Measurements from ENCODE around the gene CST7. TPM values are rescaled to one million over a fixed set of nuclear protein-coding genes. Genes with fewer than 3 reads are reported as not detected.
"Not testable (repeated sequence)": the region's sequence is repeated elsewhere in the genome, so short reads cannot be mapped to it uniquely, and the experiment has no call there.

Gene CST7
- polyA plus RNA-seq, 4 donors = 0.39 to 0.65 (median 0.49) TPM

- DNase-seq (ENCODE audit: low read depth in 4 of 4, low spot score in 2 of 4) = not testable (repeated sequence)
Observed at GRCh38 chr20:24929259-24929658, 19.8 kb upstream of the CST7 start.

GRCh38 chr20:24929867-24930723, 19.0 kb upstream of the CST7 start:
- peak in 2 of 4 donors; percentile 36 to 55 for DNase-seq (ENCODE audit: low read depth in 4 of 4, low spot score in 2 of 4)

GRCh38 chr20:24930724-24931688, 18.1 kb upstream of the CST7 start:
- DNase-seq (ENCODE audit: low read depth in 4 of 4, low spot score in 2 of 4) = not testable (repeated sequence)

- DNase-seq (ENCODE audit: low read depth in 4 of 4, low spot score in 2 of 4) = not testable (repeated sequence)
Observed at GRCh38 chr20:24931893-24932292, 17.2 kb upstream of the CST7 start.

GRCh38 chr20:24933266-24933908, 15.7 kb upstream of the CST7 start:
- DNase-seq (ENCODE audit: low read depth in 4 of 4, low spot score in 2 of 4) = no peak

- DNase-seq (ENCODE audit: low read depth in 4 of 4, low spot score in 2 of 4) = no peak
Observed at GRCh38 chr20:24934101-24934661, 14.9 kb upstream of the CST7 start.

- no peak for DNase-seq (ENCODE audit: low read depth in 4 of 4, low spot score in 2 of 4)
Observed at GRCh38 chr20:24934716-24935115, 14.4 kb upstream of the CST7 start.

GRCh38 chr20:24935140-24935539, 13.9 kb upstream of the CST7 start:
- DNase-seq (ENCODE audit: low read depth in 4 of 4, low spot score in 2 of 4) = no peak

GRCh38 chr20:24935766-24936525, 13.1 kb upstream of the CST7 start:
- no peak for DNase-seq (ENCODE audit: low read depth in 4 of 4, low spot score in 2 of 4)

GRCh38 chr20:24936526-24937407, 12.3 kb upstream of the CST7 start:
- DNase-seq (ENCODE audit: low read depth in 4 of 4, low spot score in 2 of 4) = no peak

GRCh38 chr20:24937579-24937978, 11.5 kb upstream of the CST7 start:
- DNase-seq (ENCODE audit: low read depth in 4 of 4, low spot score in 2 of 4) = no peak

- no peak for DNase-seq (ENCODE audit: low read depth in 4 of 4, low spot score in 2 of 4)
Observed at GRCh38 chr20:24938498-24938897, 10.6 kb upstream of the CST7 start.

GRCh38 chr20:24939036-24939435, 10.0 kb upstream of the CST7 start:
- DNase-seq (ENCODE audit: low read depth in 4 of 4, low spot score in 2 of 4) = no peak

GRCh38 chr20:24942679-24943078, 6.4 kb upstream of the CST7 start:
- no peak for DNase-seq (ENCODE audit: low read depth in 4 of 4, low spot score in 2 of 4)

- DNase-seq (ENCODE audit: low read depth in 4 of 4, low spot score in 2 of 4) = no peak
Observed at GRCh38 chr20:24943196-24943595, 5.9 kb upstream of the CST7 start.

GRCh38 chr20:24943731-24944130, 5.3 kb upstream of the CST7 start:
- DNase-seq (ENCODE audit: low read depth in 4 of 4, low spot score in 2 of 4) = no peak

- DNase-seq (ENCODE audit: low read depth in 4 of 4, low spot score in 2 of 4) = not testable (repeated sequence)
Observed at GRCh38 chr20:24946376-24946775, 2.7 kb upstream of the CST7 start.

- not testable (repeated sequence) for DNase-seq (ENCODE audit: low read depth in 4 of 4, low spot score in 2 of 4)
Observed at GRCh38 chr20:24948396-24948938, 602 bp upstream of the CST7 start.

GRCh38 chr20:24949756-24950127, 673 bp downstream of the CST7 start:
- DNase-seq (ENCODE audit: low read depth in 4 of 4, low spot score in 2 of 4) = no peak
